HEK293 (cell line): Measurements from ENCODE around the gene GLB1L2.

Experiments used
- CTCF ChIP-seq: fragments of 450-650 bp; formaldehyde crosslinking; IDR thresholded peaks from 2 replicates; pipeline ENCODE4 v1.5.1; 2016; ENCODE audit warnings: missing biosample characterization, missing genetic modification characterization
- KLF1 ChIP-seq: fragments of 450-650 bp; formaldehyde crosslinking; IDR thresholded peaks from 2 replicates; pipeline ENCODE4 v1.5.1; 2016; ENCODE audit warnings: missing biosample characterization, missing genetic modification characterization
- YY1 ChIP-seq: fragments of 450-650 bp; formaldehyde crosslinking; IDR thresholded peaks from 2 replicates; pipeline ENCODE4 v1.5.1; 2018; ENCODE audit warnings: missing biosample characterization, missing genetic modification characterization
- ZBTB20 ChIP-seq: fragments of 450-650 bp; formaldehyde crosslinking; IDR thresholded peaks from 2 replicates; pipeline ENCODE4 v1.5.1; 2016; ENCODE audit warnings: missing biosample characterization, missing genetic modification characterization
- ZNF133 ChIP-seq: fragments of 450-650 bp; formaldehyde crosslinking; IDR thresholded peaks from 2 replicates; pipeline ENCODE4 v1.5.1; 2016; ENCODE audit warnings: missing biosample characterization, missing genetic modification characterization
- ZNF24 ChIP-seq: fragments of 450-650 bp; formaldehyde crosslinking; IDR thresholded peaks from 2 replicates; pipeline ENCODE4 v1.5.1; 2016; ENCODE audit warnings: missing biosample characterization, missing genetic modification characterization
- ZNF529 ChIP-seq: fragments of 450-650 bp; formaldehyde crosslinking; IDR thresholded peaks from 2 replicates; pipeline ENCODE4 v1.5.1; 2017; ENCODE audit warnings: missing genetic modification characterization, missing biosample characterization; ENCODE audit not compliant: insufficient replicate concordance
- ZNF664 ChIP-seq: fragments of 450-650 bp; formaldehyde crosslinking; IDR thresholded peaks from 2 replicates; pipeline ENCODE4 v1.5.1; 2016; ENCODE audit warnings: missing biosample characterization, missing genetic modification characterization
- TF ChIP-seq, protein P1 (sequence below): sonication (generic); formaldehyde crosslinking; IDR thresholded peaks from 2 replicates; pipeline ENCODE4 v1.8.1; 2022; ENCODE audit warnings: mild to moderate bottlenecking, moderate library complexity, missing genetic modification reagents

DNA sequence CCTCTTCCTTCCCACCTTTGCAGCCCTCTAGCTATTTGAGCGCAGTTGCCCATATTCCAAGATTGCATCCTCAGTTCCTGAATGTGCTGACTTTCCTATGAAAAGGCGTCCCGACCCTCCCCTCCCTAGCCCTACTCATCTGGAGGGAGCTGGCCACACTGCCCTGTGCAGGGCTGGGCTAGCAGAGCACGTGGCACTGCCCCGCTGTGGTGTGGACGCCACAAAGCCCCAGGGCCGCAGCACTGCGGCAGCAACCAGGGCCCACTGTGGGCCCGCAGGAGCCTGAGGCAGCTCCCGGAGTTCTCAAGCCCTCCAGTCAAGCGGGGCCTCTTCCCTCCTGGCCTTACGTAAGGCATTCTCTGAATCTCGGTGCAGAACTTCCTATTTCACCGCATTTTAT, 52.6 kb downstream of the GLB1L2 start:
- TF ChIP-seq ZBTB20 (tag by site-specific recombination) (no peak), CTCF (tag by site-specific recombination) (no peak), ZNF529 (tag by site-specific recombination) (no peak), YY1 (tag by site-specific recombination) (no peak), ZNF133 (tag by site-specific recombination) (no peak), ZNF664 (tag by site-specific recombination) (no peak), KLF1 (tag by site-specific recombination) (no peak), ZNF24 (tag by site-specific recombination) (no peak)
- TF ChIP-seq, protein P1, sequence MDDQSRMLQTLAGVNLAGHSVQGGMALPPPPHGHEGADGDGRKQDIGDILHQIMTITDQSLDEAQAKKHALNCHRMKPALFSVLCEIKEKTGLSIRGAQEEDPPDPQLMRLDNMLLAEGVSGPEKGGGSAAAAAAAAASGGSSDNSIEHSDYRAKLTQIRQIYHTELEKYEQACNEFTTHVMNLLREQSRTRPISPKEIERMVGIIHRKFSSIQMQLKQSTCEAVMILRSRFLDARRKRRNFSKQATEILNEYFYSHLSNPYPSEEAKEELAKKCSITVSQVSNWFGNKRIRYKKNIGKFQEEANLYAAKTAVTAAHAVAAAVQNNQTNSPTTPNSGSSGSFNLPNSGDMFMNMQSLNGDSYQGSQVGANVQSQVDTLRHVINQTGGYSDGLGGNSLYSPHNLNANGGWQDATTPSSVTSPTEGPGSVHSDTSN (CRISPR knock-in tag), result no peak
